Gastrocnemius medialis (tissue), 4 donors: ENCODE measurements around the gene RTL1.

Source experiments
- POLR2A ChIP-seq, 2 donors: fragments of 450-650 bp; IDR thresholded peaks; one replicate each; pipeline ENCODE4 v1.6.1; 2017; ENCODE audit warnings: antibody characterized with exemption in 2 of 2, mild to moderate bottlenecking in 2 of 2, moderate library complexity in 2 of 2
- TF ChIP-seq, protein P1 (sequence below), 5 experiments: fragments of 450-650 bp in 3 of 5; fragments of 200-600 bp in 2 of 5; sonication (generic) in 2 of 5; IDR thresholded peaks in 4 of 5; conservative IDR thresholded peaks in 1 of 5; 1 replicate in 4 of 5; 2 replicates in 1 of 5; pipeline ENCODE4 v1.5.1; 2016 to 2019; ENCODE audit warnings: antibody characterized with exemption in 5 of 5, mild to moderate bottlenecking in 3 of 5, moderate library complexity in 3 of 5

GRCh38 chr14:100857923-100858837 lies 45.3 kb downstream of the RTL1 start:
- TF ChIP-seq, protein P1, sequence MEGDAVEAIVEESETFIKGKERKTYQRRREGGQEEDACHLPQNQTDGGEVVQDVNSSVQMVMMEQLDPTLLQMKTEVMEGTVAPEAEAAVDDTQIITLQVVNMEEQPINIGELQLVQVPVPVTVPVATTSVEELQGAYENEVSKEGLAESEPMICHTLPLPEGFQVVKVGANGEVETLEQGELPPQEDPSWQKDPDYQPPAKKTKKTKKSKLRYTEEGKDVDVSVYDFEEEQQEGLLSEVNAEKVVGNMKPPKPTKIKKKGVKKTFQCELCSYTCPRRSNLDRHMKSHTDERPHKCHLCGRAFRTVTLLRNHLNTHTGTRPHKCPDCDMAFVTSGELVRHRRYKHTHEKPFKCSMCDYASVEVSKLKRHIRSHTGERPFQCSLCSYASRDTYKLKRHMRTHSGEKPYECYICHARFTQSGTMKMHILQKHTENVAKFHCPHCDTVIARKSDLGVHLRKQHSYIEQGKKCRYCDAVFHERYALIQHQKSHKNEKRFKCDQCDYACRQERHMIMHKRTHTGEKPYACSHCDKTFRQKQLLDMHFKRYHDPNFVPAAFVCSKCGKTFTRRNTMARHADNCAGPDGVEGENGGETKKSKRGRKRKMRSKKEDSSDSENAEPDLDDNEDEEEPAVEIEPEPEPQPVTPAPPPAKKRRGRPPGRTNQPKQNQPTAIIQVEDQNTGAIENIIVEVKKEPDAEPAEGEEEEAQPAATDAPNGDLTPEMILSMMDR (IDR thresholded peaks at IDR 0.05 in 4 of 5, conservative IDR thresholded peaks at IDR 0.05 in 1 of 5): no peak
- TF ChIP-seq POLR2A (IDR thresholded peaks at IDR 0.05): no peak
